ENCODE measurements around the gene RAB38. TPM values are rescaled to one million over a fixed set of nuclear protein-coding genes. Genes with fewer than 3 reads are reported as not detected.

The RAB38 gene
- total RNA-seq, 1 experiment from 2014 or later = 18.7 TPM

DNA sequence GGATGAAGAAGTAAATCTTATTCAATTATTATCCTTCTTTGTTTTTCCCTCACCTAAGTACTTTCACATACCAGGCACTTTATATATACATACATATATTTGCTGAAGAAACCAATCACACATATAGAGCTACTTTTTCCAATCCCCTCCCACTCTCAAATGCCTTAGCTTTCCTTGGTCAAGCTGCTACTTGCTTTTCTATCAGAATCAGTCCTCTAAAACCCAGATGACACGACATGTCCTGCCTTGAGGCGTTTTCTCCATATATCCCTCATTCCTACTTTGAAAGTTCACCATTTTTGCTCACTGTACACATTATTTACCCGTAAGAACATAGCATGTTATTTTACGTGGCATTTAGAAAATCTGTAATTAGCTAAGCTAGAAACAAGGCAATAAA lies 5.4 kb downstream of the RAB38 start:
- H2AFZ ChIP-seq (ENCODE audit: low read length) = no peak overlapping the region
- no peak overlapping the region for H2BK15ac ChIP-seq (ENCODE audit: low read depth, low read length)
- H3K56ac ChIP-seq (ENCODE audit: insufficient read length, low read depth, low read length) = no peak overlapping the region
- peaks cover 4% of the 10 kb centered on the region for H3K23me2 ChIP-seq (ENCODE audit: insufficient read length, low read depth, low read length, poor library complexity, severe bottlenecking)
- no peaks in the 10 kb centered on the region for H3K27me3 ChIP-seq (ENCODE audit: insufficient read depth, low read length)
- Mint-ChIP-seq H3K4me3 (no peak overlapping the region), H3K27me3 (ENCODE audit: low read depth) (peaks cover 3% of the 10 kb centered on the region), H3K9me3 (no peaks in the 10 kb centered on the region), H3K4me1 (peaks cover 12% of the 10 kb centered on the region in 2 experiments; a peak in 3 of 4 replicates), H3K27ac (no peak overlapping the region), H3K36me3 (ENCODE audit: insufficient read depth in 1 of 3, low read depth in 3 of 3) (peaks cover 0 to 7% (median 4%) of the 10 kb centered on the region in 3 experiments; a peak in 3 of 7 replicates)
- no peak overlapping the region for H3K4ac ChIP-seq (ENCODE audit: low read depth, low read length)
- no peak overlapping the region for H4K91ac ChIP-seq (ENCODE audit: insufficient read length, low read depth, low read length)
- H3K14ac ChIP-seq (ENCODE audit: insufficient read depth, low read length) = no peak overlapping the region
- no peaks in the 10 kb centered on the region for H3K79me1 ChIP-seq (ENCODE audit: insufficient read depth, low read depth, low read length, poor library complexity, severe bottlenecking)
- no peak overlapping the region for H2BK12ac ChIP-seq (ENCODE audit: insufficient read length, low read depth, low read length)
- H3K27ac ChIP-seq (ENCODE audit: insufficient read length, low read depth, low read length) = no peak overlapping the region
- no peak overlapping the region for H2BK120ac ChIP-seq (ENCODE audit: low read depth, low read length, poor library complexity, severe bottlenecking)
- H3T11ph ChIP-seq (ENCODE audit: low read length) = no peak overlapping the region
- H4K8ac ChIP-seq (replicated peaks; ENCODE audit: insufficient read length, low read depth, low read length) = no peak overlapping the region
- H2AK5ac ChIP-seq (ENCODE audit: insufficient read length, low read length) = no peak overlapping the region
- H3K4me1 ChIP-seq (ENCODE audit: insufficient read depth, low read length) = no peaks in the 10 kb centered on the region; the same call in 1 of the 2 replicates
- no peak overlapping the region for H4K5ac ChIP-seq (ENCODE audit: insufficient read length, low read depth, low read length)
- no CpG with 5 or more reads among the region's 4 CpGs for WGBS (ENCODE audit: extremely low coverage, insufficient read length, low lambda C conversion rate)
- H2BK5ac ChIP-seq (ENCODE audit: insufficient read length, low read length) = no peak overlapping the region
- no peak for DNase-seq
- no peak overlapping the region for H3K18ac ChIP-seq (ENCODE audit: insufficient read length, low read depth, low read length)
- H4K20me1 ChIP-seq (ENCODE audit: control insufficient read depth, insufficient read depth, insufficient read length) = no peaks in the 10 kb centered on the region
- H3K79me2 ChIP-seq (ENCODE audit: insufficient read depth, low read length) = no peaks in the 10 kb centered on the region
- no peak overlapping the region for H2BK20ac ChIP-seq (ENCODE audit: low read depth, low read length, poor library complexity, severe bottlenecking)
- TF ChIP-seq, protein P1, sequence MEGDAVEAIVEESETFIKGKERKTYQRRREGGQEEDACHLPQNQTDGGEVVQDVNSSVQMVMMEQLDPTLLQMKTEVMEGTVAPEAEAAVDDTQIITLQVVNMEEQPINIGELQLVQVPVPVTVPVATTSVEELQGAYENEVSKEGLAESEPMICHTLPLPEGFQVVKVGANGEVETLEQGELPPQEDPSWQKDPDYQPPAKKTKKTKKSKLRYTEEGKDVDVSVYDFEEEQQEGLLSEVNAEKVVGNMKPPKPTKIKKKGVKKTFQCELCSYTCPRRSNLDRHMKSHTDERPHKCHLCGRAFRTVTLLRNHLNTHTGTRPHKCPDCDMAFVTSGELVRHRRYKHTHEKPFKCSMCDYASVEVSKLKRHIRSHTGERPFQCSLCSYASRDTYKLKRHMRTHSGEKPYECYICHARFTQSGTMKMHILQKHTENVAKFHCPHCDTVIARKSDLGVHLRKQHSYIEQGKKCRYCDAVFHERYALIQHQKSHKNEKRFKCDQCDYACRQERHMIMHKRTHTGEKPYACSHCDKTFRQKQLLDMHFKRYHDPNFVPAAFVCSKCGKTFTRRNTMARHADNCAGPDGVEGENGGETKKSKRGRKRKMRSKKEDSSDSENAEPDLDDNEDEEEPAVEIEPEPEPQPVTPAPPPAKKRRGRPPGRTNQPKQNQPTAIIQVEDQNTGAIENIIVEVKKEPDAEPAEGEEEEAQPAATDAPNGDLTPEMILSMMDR (conservative IDR thresholded peaks at IDR 0.05) = no peak
- H3K9ac ChIP-seq (ENCODE audit: extremely low read depth, insufficient read length, low read length) = no peak overlapping the region
- no peaks in the 10 kb centered on the region for H3K9me3 ChIP-seq (ENCODE audit: control insufficient read depth, low read depth, low read length)
- no peak overlapping the region for H3K4me2 ChIP-seq (ENCODE audit: insufficient read depth, insufficient read length, low read length)
- no peak overlapping the region for H3K23ac ChIP-seq (ENCODE audit: insufficient read length, low read depth, low read length)

Measured in H9 (cell line).